HL-60 (cell line): Measurements from ENCODE around the gene PTPRD.
"Not testable (repeated sequence)": the region's sequence is repeated elsewhere in the genome, so short reads cannot be mapped to it uniquely, and the experiment has no call there.

ENCODE experiments used
- DNase-seq, 2 experiments: peaks; one replicate each; pipeline ENCODE4 v3.0.0-alpha.2; 2010 to 2020; ENCODE audit warnings: low read depth in 1 of 2, low spot score in 1 of 2
- H3K27ac ChIP-seq: fragments of 250-450 bp; sonication (Bioruptor Pico); replicated peaks from 2 replicates; pipeline ENCODE4 v1.5.1; 2020; ENCODE audit warnings: mild to moderate bottlenecking, moderate library complexity
- H3K27me3 ChIP-seq: fragments of 250-450 bp; sonication (Bioruptor Pico); 2 replicates; pipeline ENCODE4 v1.5.1; 2021; ENCODE audit warnings: mild to moderate bottlenecking, moderate library complexity; ENCODE audit not compliant: insufficient read depth, poor library complexity, severe bottlenecking
- H3K4me3 ChIP-seq: replicated peaks from 2 replicates; pipeline ENCODE4 v1.5.1; 2011; ENCODE audit warnings: mild to moderate bottlenecking, control low read depth, low read length; ENCODE audit not compliant: insufficient read depth
- GABPA ChIP-seq: IDR thresholded peaks from 2 replicates; pipeline ENCODE4 v1.6.1; 2012; ENCODE audit warnings: low read depth
- POLR2AphosphoS5 ChIP-seq: IDR thresholded peaks from 2 replicates; pipeline ENCODE4 v1.6.1; 2012; ENCODE audit warnings: low read depth
- REST ChIP-seq: IDR thresholded peaks from 2 replicates; pipeline ENCODE4 v1.6.1; 2012; ENCODE audit warnings: low read depth; ENCODE audit not compliant: insufficient replicate concordance
- SPI1 ChIP-seq: IDR thresholded peaks from 2 replicates; pipeline ENCODE4 v1.6.1; 2012; ENCODE audit warnings: low read depth, mild to moderate bottlenecking, borderline replicate concordance
- TF ChIP-seq, protein P1 (sequence below): IDR thresholded peaks from one replicate; pipeline ENCODE4 v1.5.1; 2011; ENCODE audit warnings: low read length, control low read depth, inconsistent platforms; ENCODE audit not compliant: insufficient read depth

PTPRD gene

DNA sequence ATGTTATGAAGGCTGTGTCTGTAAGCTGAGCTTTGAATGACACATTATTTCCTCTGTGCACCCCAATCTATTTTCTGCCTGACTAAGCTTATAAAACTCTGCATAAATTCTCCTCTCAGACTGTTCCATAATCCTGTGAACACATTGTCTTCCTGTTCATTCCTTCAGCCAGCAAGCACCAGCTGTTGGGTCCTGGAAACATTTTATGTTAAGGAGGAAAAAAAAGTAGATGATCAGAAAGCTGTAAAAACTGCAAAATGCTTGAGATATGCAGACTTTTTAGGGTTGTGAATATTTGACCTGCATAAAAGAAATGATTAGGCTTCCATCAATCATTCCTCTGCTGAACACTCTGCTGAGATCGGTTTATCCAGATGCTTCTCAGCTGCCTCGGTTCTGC lies 1567.2 kb downstream of the PTPRD start:
- no peak for DNase-seq

DNA sequence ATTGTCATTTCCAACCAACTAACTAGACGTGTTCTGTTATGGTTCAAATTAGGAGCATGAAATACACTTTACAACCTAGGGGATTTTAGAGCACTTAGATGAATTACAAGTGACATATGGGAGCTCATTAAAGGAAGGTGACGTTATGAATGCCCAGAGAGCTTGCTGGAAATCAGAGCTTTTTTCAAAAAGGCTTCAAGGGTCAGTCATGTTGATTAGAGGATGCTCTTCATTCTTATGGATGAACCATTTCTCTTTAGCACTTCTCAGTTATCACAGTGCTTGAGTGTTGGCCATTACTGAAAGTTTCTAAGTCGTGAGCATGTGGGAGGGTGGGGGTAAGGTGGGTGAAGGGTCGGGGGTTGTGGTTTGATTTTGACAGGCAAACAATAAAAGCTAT lies 1567.7 kb downstream of the PTPRD start:
- TF ChIP-seq GABPA (no peak), POLR2AphosphoS5 (no peak), REST (no peak), SPI1 (no peak)
- TF ChIP-seq, protein P1, sequence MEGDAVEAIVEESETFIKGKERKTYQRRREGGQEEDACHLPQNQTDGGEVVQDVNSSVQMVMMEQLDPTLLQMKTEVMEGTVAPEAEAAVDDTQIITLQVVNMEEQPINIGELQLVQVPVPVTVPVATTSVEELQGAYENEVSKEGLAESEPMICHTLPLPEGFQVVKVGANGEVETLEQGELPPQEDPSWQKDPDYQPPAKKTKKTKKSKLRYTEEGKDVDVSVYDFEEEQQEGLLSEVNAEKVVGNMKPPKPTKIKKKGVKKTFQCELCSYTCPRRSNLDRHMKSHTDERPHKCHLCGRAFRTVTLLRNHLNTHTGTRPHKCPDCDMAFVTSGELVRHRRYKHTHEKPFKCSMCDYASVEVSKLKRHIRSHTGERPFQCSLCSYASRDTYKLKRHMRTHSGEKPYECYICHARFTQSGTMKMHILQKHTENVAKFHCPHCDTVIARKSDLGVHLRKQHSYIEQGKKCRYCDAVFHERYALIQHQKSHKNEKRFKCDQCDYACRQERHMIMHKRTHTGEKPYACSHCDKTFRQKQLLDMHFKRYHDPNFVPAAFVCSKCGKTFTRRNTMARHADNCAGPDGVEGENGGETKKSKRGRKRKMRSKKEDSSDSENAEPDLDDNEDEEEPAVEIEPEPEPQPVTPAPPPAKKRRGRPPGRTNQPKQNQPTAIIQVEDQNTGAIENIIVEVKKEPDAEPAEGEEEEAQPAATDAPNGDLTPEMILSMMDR = no peak
- Histone ChIP-seq H3K4me3 (no peak overlapping the region), H3K27ac (no peak overlapping the region), H3K27me3 (no peaks in the 10 kb centered on the region)
- no peak for DNase-seq

More for the DNA sequence above, 1567.2 kb downstream of the PTPRD start:
- H3K27ac ChIP-seq = no peak overlapping the region
- TF ChIP-seq REST (no peak), GABPA (no peak), POLR2AphosphoS5 (no peak), SPI1 (no peak)
- TF ChIP-seq, protein P1 = no peak
- no peaks in the 10 kb centered on the region for H3K27me3 ChIP-seq
- H3K4me3 ChIP-seq = no peak overlapping the region

GRCh38 chr9:9043788-9044187 lies 1569.0 kb downstream of the PTPRD start:
- not testable (repeated sequence) for H3K4me3 ChIP-seq, DNase-seq, H3K27me3 ChIP-seq

DNA sequence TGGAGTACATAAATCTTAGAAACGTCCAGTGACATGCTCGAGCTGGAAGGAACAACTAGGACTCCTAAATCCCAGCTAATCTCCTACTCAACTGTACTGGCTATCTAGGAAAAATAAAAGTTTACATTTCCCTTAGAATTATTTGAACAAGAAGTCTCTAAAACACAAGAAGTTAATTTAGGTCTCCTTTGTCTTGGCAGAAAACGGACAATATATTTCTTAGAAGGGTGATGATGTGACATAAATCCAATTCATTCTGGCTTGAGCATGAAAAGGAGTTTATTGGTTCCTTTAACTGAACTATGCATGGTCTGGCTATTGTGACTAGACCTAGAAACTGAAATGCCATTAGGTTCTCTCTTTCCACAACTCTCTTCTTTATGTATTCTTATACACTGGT lies 1571.0 kb downstream of the PTPRD start:
- H3K27me3 ChIP-seq = no peaks in the 10 kb centered on the region
- H3K4me3 ChIP-seq = no peak overlapping the region
- no peak overlapping the region for H3K27ac ChIP-seq
- DNase-seq = no peak
- TF ChIP-seq POLR2AphosphoS5 (no peak), GABPA (no peak), SPI1 (no peak), REST (no peak)
- TF ChIP-seq, protein P1 = no peak

More at GRCh38 chr9:9043788-9044187, 1569.0 kb downstream of the PTPRD start:
- H3K27ac ChIP-seq = not testable (repeated sequence)
